Measurements from ENCODE around the gene MYLK. TPM values are rescaled to one million over a fixed set of nuclear protein-coding genes. Genes with fewer than 3 reads are reported as not detected.

The MYLK gene
- total and polyA plus RNA-seq, 9 donors: 50.2 to 645 (median 205) TPM

- DNase-seq: no peak
- intact Hi-C loops (cut with DNase I): no loop called here
Observed at GRCh38 chr3:123842711-123843110, 41.4 kb downstream of the MYLK start.

GRCh38 chr3:123841476-123842238, 42.5 kb downstream of the MYLK start:
- WGBS, 3 donors: 83 to 87% (median 85%) methylated on average over 1 of the region's 1 CpG
- Histone ChIP-seq H3K36me3 (no peaks in the 10 kb centered on the region), H3K4me3 (no peak overlapping the region), H3K27me3 (no peaks in the 10 kb centered on the region), H3K27ac (no peak overlapping the region), H3K9me3 (peaks cover 0 to 3% of the 10 kb centered on the region in 2 donors), H3K4me1 (ENCODE audit: insufficient read depth) (no peaks in the 10 kb centered on the region)
- DNase-seq: no peak
- intact Hi-C loops (cut with DNase I): no loop called here
- TF ChIP-seq POLR2A (IDR thresholded peaks at IDR 0.05) (no peak), CTCF (IDR thresholded peaks at IDR 0.05) (no peak)

More at GRCh38 chr3:123842711-123843110, 41.4 kb downstream of the MYLK start:
- Histone ChIP-seq H3K9me3 (peaks cover 0 to 3% of the 10 kb centered on the region in 2 donors), H3K27me3 (no peaks in the 10 kb centered on the region), H3K36me3 (no peaks in the 10 kb centered on the region), H3K4me3 (no peak overlapping the region), H3K4me1 (ENCODE audit: insufficient read depth) (no peaks in the 10 kb centered on the region), H3K27ac (no peak overlapping the region)
- 91 to 96% (median 92%) methylated on average over 4 of the region's 4 CpGs for WGBS, 3 donors
- TF ChIP-seq POLR2A (IDR thresholded peaks at IDR 0.05) (no peak), CTCF (IDR thresholded peaks at IDR 0.05) (no peak), EP300 (IDR thresholded peaks at IDR 0.05) (no peak)

GRCh38 chr3:123840961-123841360, 43.2 kb downstream of the MYLK start:
- Histone ChIP-seq H3K36me3 (no peaks in the 10 kb centered on the region), H3K27me3 (no peaks in the 10 kb centered on the region), H3K4me1 (ENCODE audit: insufficient read depth) (no peaks in the 10 kb centered on the region), H3K27ac (no peak overlapping the region), H3K4me3 (no peak overlapping the region), H3K9me3 (peaks cover 0 to 3% of the 10 kb centered on the region in 2 donors)
- 89 to 97% (median 91%) methylated on average over 2 of the region's 2 CpGs for WGBS, 3 donors
- intact Hi-C loops (cut with DNase I): no loop called here
- TF ChIP-seq CTCF (IDR thresholded peaks at IDR 0.05) (no peak), EP300 (IDR thresholded peaks at IDR 0.05) (no peak), POLR2A (IDR thresholded peaks at IDR 0.05) (no peak)
- DNase-seq: no peak

GRCh38 chr3:123837858-123838257, 46.3 kb downstream of the MYLK start:
- intact Hi-C loops (cut with DNase I): no loop called here
- peaks cover 0 to 3% of the 10 kb centered on the region in 2 donors for H3K9me3 ChIP-seq

More at GRCh38 chr3:123837858-123838257, 46.3 kb downstream of the MYLK start:
- H3K4me3 ChIP-seq: no peak overlapping the region
- no peak overlapping the region for H3K27ac ChIP-seq
- no peak for TF ChIP-seq POLR2A (IDR thresholded peaks at IDR 0.05)
- no peak for TF ChIP-seq EP300 (IDR thresholded peaks at IDR 0.05)
- TF ChIP-seq CTCF (IDR thresholded peaks at IDR 0.05): no peak
- no peaks in the 10 kb centered on the region for H3K27me3 ChIP-seq
- H3K4me1 ChIP-seq (ENCODE audit: insufficient read depth): no peaks in the 10 kb centered on the region
- DNase-seq: no peak
- H3K36me3 ChIP-seq: no peaks in the 10 kb centered on the region
